Hippocampal formation (tissue), 2 donors: ENCODE data around the gene TBL1Y.
"Not testable (repeated sequence)": the region's sequence is repeated elsewhere in the genome, so short reads cannot be mapped to it uniquely, and the experiment has no call there.

Source experiments
- DNase-seq, 2 donors: peaks; one replicate each; lab custom pipeline; 2025; lab: John Stamatoyannopoulos, UW

Gene TBL1Y

DNA sequence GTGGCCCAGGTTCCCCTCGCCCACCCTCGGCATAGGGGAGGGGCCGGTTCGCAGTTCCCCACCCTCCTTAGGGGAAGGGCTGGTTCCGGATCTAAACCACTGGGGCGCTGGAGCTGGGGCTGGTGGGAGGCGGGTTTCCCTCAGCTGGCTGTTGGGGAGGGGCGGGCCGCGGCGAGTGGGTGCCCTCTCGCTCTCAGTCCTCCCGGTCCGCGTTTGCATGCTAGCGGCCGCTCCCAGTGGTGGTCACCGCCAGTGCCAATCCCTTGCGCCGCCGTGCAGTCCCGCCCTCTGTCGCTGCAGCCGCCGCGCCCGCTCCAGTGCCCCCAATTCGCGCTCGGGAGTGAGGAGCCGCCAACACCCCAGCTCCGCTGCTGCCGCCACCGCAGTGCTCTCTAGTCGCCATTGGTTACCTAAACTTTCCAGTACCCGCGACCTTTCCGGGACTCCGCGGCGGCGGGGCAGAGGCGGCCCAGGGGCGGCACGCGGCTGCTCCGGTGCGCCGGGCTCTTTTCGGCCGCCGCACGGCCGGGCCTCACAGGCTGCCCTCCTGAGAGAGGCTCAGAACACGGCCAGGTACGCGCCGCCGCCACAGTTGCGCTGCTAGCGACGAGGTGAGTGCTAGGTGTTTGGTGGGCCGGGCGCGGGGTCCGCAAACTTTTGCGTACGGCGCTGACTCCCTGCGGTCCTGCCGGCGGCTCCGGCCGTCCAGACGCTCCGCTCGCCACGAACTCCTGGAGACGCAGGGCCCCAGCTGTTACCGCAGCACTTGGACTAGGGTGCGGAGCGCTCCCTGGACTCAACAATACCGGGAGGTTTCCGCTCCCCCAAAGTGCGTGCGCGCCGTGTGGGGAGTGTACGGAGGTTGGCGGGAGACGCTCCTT lies at the start of gene TBL1Y:
Gene TBL1Y (plus strand): TSS at position 326 of the 881 bp plus-strand sequence. CDS start 114,388 bp downstream, outside the sequence.
- no peak for DNase-seq

DNA sequence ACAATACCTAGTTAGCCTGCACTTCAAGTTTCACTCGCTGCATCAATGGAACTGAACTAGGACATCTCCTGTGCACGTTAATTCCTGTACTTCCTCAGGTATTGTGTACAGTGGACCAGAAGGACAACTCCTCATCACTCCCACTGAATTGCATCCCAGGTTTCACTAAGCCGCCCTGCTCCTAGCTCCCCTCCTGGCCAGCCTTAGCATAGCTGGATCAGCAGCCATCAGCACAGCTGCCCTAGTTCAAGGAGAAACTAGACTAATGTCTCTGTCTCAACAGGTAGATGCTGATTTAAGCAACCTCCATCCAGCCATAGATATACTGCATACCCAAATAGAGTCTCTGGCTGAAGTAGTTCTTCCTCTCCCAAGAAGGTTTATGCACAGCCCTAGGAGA lies 16.0 kb upstream of the TBL1Y start:
- DNase-seq = no peak

DNA sequence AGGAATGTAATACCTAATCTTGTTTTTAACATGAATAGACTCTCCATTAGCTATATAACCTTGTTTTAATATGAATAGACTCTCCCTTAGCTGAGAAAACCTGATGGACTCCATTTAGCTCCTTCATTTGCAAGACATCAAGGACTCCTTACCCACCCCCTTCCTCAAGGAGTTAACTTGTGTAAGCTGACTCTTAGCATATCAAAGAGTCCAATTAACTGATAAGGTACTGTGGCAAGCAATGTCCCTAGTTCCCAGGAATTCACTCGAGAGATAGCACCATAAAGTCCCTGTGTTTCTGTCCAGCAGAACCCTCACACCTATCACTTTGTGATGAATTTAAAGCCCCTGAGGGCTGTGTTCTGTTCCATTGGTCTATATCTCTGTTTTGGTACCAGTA lies 15.3 kb upstream of the TBL1Y start:
- no peak for DNase-seq

DNA sequence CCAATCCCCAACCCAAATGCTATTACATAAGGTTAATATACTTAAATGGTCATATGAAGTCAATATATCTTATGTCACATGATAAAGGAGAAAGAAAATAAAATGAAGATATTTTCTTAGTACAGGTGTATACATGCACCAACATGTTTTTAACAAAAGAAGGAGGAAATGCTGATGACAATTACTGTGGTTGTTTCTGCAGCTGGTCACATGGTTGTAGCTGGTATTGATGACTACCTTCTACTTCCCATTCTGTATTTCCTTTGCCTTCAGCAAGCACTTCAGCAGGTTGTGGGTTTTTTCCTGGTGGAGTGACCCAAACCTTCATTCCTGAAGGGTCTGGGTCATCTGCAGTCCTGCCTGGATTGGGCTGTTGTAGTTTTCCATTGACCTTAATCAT lies 8.4 kb upstream of the TBL1Y start:
- not testable (repeated sequence) for DNase-seq

DNA sequence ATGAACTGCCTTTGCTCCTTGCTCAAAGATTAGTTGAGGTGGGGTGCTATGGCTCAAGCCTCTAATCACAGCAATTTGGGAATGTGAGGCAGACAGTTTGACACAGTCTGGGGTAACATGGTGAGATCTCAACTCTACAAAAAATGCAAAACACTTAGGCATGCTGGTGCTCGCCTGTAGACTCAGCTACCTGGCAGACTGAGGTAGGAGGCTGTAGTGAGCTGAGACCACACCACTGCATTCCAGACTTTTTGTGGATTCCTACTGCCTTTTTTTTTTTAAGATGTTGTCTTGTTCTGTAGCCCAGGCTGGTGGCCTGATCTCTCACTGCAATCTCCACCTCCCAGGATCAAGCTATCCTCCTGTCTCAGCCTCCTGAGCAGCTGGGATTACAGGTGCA lies 2.9 kb upstream of the TBL1Y start:
- DNase-seq = no peak

DNA sequence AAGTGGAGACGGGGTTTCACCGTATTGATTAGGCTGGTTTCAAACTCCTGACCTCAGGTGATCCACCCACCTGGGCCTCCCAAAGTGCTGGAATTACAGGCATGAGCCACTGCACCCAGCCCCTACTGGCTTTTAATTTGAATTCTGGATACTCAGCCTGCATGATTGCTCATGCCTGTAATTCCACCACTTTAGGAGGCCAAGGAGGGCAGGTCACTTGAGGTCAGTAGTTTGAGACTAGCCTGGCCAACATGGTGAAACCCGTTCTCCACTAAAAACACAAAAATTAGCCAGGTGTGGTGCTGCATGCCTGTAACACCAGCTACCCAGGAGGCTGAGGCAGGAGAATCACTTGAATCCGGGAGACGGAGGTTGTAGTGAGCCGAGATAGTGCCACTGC lies 2.5 kb upstream of the TBL1Y start:
- DNase-seq = not testable (repeated sequence)

DNA sequence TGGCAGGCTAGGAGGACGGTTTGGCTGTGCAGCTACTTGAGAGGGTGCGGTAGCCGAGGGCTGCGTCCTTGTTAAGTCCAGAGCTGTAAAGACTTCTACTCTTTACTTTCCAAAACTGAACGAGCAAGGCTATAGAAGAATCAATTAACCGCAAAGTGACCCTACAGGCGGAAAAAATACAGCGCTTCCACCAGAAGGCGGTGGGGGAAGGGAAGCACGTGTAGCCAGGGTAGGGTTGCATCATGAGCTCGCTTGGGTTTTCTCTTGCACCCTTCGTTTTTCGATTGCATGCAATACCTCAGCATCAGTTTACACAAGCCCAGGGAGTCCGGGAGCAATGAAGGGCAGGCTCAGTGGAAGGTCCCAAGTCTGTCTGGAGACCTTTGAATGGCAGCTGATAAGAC lies 1.4 kb upstream of the TBL1Y start:
- no peak for DNase-seq

DNA sequence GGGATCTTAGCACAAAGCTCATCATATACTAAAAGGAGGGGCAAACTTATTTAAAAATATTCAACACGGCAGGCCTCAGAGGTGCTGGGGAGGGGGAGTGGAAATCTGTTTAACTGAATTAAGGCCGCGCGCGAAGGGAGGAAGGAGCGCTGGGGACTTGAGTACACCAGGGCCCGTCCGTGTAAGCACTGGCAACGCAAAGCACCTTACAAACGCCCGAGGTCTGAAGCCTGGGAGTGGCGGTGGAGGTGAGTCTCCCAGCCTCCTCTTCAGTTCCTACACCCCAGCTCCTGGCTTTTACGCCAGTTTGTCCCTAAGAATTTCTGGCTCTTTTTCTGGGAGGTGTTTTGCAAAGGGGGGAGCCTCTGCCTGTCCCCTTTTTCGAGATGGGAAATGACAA lies 641 bp upstream of the TBL1Y start:
- no peak for DNase-seq

DNA sequence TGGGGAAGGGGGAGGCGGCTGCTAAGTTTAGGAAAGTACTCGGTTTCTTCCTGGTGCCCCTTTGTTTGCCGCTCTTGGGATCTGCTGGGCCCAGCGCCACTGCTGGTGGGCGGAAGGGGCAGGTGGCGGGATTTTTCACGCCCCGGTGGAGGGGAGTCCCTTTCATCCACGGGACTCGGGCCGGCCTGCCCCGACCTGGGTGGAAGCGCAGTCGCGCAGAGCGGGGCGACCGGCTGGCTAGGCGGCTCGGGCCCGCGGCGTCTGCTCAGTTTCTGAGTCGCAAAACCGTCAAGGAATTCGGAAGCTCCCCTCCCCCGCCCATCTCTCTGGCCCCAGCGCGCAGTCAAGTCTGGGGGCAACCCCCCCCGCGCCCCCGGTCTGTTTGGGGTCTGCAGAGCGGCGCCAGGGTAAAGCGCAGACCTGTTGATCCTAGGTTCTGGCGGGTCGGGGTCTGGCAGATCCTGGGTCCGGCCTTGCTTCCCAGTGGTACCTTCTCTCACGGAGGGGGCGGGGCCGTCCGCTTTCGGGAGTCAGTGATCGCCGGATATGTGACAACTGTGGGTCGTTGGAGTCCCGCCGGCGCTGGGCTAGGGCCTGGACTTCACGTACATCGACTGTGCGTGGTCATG lies 870 bp downstream of the TBL1Y start, which contains the start of gene AMELY:
Gene AMELY (minus strand): TSS at position 500 of the 629 bp plus-strand sequence. CDS start 39,144 bp downstream, outside the sequence.
- DNase-seq = no peak

GRCh38 chrY:6913362-6913761 lies 2.9 kb downstream of the TBL1Y start:
- no peak for DNase-seq

- no peak for DNase-seq
Observed at GRCh38 chrY:6921061-6921460, 10.6 kb downstream of the TBL1Y start.

- DNase-seq = no peak
Observed at GRCh38 chrY:6928265-6928664, 17.8 kb downstream of the TBL1Y start.

DNA sequence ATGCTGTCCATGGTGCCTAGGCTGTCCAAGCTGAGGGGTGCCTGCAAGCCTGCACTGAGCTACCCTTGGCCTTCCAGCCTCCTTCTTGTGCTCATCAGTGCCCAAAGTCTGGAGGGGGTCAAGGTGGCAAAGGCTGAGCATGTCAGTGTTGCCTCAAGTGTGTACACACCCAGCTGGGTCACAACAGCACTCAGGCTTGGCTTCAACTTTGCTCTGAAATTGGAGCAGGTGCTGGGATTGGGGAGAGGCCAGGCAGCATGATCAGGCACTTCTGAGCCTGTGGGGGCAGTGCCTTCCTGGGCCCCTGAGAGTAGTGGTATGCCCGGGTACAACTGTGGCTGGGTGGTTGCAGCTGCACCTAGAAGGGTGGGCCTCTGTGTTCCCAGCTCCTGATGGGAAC lies 18.7 kb downstream of the TBL1Y start:
- no peak for DNase-seq

GRCh38 chrY:6931779-6932396 lies 21.4 kb downstream of the TBL1Y start:
- no peak for DNase-seq

DNA sequence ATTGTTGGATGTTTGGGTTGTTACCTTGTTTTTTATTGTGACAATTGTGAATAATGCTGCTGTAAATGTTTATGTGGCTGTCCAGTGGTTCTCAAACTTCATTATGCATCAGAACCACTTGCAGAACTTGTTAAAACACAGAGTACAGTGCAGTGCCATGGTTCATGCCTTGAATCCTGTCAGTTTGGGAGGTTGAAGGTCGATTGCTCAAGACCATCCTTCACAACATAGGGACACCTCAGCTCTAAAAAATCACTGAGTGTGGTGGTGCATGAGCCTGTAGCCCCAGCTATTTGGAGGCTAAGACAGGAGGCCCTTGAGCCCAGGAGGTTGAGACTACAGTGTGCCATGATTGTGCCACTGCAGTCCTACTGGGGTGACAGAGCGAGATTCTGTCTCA lies 25.0 kb downstream of the TBL1Y start:
- no peak for DNase-seq

GRCh38 chrY:6947695-6948094 lies 37.2 kb downstream of the TBL1Y start:
- DNase-seq = no peak

- no peak for DNase-seq
Observed at GRCh38 chrY:6948378-6948777, 37.9 kb downstream of the TBL1Y start.

DNA sequence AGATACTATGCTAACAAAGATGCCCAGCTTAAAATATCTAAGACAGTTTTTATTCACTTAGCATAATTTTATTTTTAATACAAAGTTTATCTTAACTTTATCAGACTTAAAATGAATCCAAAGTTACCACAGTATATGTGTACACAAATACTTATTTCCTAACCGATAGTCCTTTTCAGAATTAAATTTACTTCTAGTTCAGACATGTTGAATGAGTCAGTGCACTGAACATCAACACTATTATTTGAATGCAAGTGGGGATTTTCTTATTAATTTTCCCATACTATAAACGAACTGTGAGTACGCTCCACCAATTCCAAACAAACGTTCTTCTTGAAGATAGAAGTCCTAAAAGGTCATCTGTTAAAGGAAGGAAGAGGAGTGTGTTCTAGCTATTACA lies 39.5 kb downstream of the TBL1Y start:
- DNase-seq = no peak

GRCh38 chrY:6964732-6965131 lies 54.2 kb downstream of the TBL1Y start:
- DNase-seq = peak in 1 of 2 donors; percentile 0

DNA sequence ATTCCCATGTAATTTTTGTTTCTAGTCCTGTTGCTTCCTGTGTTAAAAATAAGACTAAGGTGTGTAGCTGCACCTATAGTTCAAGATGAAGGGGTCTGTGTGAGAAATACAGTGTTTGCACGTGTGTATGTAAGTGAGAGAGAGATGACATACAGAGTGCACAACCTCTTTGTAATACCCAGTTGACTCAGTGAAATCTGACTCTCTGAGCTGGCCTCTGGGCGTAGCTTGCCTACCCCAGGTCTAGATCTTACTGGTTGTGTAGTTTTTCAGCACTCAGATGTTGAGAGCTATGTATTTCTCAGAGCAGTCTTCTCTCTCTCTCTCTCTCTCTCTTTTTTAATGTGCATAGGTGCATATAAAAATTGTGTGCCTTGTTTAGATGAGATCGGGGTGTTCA lies 56.0 kb downstream of the TBL1Y start:
- no peak for DNase-seq

GRCh38 chrY:6967736-6968135 lies 57.2 kb downstream of the TBL1Y start:
- no peak for DNase-seq

DNA sequence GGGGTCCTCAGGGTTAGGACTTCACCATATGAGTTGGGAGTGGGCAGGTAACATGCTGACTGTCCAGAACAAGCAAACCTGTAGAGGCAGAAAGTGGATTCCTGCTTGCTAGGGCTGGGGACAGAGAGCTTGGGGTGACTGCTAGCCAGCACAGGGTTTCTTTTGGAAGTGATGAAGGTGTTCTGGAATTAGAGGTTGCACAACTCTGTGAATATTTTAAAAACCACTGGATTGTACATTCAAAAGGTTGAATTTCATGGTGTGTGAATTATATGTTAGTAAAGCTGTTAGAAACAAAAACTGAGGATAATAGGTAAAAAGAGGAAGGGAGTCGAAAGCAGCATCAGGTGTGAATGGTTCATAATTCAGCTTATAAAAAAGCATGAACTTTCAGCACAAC lies 57.7 kb downstream of the TBL1Y start:
- no peak for DNase-seq
